IPS-18c (cell line): ENCODE data around the gene TMEM50B.

Experiments
- H3K4me3 ChIP-seq: 2 replicates; pipeline ENCODE4 v1.7.0; 2013; ENCODE audit warnings: low read depth, mild to moderate bottlenecking, low read length, moderate library complexity; ENCODE audit not compliant: insufficient read depth
- H3K9me3 ChIP-seq: one replicate; pipeline ENCODE4 v1.6.1; 2013; ENCODE audit warnings: mild to moderate bottlenecking, low read length, moderate library complexity; ENCODE audit not compliant: control insufficient read depth, insufficient read depth

Gene TMEM50B

DNA sequence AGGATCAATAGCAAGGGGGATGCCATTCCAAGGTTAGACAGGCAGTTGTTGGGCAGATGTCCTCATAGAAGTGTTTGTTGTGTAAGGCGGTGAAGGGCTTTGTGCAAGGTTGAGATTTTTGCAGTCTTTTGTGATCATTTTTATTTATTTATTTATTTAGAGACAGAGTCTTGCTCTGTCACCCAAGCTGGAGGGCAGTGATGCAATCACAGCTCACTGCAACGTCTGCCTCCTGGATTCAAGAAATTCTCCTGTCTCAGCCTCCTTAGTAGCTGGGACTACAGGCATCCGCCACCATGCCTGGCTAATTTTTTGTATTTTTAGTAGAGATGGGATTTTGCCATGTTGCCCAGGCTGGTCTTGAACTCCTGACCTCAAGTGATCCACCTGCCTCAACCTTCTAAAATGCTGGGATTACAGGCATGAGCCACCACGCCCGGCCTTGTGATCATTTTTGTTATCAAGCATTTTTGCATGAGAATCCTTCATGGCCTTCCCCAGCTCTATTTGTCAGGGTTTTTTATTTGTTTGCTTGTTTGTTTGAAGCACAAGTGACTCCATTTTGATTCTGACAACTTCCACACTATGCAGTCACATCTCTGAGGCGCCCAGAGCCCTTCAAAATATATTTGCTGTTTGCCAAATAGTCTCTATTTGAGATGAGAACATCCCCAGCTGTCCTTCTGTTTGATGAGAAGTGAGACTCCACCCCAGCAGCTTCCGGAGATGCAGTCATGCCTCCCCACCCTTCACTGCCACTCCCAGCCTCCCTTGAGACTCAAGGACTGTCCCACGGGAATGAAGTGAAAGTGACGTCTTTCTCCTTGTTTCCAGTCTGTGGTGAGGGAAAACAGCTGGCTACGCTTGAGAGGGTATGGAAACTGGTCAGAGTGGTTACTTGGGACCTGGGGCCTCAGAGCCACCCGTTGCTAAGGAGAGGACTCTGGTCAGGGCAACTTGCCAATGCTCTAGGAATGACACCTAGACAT, 38.0 kb downstream of the TMEM50B start:
- Histone ChIP-seq H3K9me3 (no peaks in the 10 kb centered on the region), H3K4me3 (no peak overlapping the region)

DNA sequence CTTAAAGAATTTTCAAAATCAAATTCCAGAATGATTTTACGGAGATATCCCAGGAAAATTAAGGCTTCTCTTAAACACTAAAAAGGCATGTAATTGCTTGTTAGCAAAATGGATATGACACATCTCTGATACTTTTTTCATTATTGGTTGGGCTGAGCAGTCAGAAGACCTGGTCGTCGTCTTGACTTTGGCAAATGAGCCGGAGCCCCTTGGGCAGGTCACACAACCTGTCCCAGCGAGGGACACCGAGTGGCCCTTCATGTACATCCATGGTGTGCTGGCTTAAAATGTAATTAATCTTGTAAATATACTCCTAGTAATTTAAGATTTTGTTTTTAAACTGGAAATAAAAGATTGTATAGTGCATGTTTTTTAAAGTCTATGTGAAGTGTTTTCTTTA, 42.6 kb downstream of the TMEM50B start:
- Histone ChIP-seq H3K9me3 (no peaks in the 10 kb centered on the region), H3K4me3 (no peak overlapping the region)

DNA sequence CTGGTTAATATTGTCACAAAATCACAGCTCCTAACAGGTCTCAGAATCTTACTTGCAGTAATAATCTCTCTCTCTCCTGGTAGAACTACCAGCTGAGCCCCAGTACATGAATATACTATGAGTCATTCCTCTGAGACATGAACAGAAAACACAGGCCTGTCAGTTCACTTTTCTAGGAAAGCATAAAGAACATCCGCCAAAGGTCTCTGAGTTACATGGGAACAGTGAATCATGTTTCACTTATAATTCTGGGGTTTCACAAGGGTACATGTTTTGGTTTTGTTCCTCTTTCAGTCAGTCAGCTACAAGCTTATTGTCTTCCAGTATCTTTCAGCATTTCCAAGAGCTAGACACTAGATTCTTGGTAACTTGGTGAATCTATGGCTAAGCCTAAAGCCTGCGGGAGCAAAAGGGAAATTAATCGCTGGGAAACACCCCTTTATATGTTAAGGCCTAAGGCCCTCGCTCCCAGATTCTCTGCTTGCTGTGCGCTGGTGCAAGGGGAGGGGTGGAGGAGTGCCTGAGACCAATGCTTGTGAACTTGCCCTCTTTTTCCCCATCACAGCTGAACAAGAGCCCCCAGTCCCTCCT, 44.9 kb downstream of the TMEM50B start:
- Histone ChIP-seq H3K9me3 (no peaks in the 10 kb centered on the region), H3K4me3 (no peak overlapping the region)

DNA sequence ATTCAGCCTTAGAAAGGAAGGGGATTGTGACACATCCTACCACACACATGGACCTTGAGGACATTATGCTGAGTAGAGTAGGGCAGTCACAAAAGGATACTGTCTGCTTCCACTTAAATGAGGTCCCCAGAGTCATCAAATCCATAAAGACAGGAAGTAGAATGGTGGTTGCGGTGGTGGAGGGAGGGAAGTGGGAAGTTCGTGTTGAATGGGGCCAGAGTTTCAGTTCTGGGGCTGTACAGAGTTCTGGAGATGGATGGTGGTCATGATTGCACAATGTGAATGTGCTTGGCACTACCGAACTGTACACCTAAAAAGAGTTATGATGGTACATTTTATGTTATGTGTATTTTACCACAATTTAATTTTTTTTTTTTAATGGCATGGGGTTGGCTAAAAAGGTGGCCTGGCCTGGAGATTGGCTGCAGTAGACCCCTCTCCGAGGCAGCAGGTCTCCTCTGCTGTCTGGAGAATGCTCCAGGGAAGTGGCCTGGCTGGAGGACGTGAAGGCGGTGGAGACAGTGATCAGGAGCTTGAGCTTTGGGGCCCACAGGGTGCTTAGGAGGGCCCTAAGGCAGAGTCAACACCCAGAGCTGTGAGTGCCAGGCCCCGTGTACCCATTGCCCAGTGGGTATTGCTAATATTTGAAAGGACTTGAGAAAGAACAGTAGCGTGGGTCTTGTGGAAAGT, 46.2 kb downstream of the TMEM50B start:
- Histone ChIP-seq H3K9me3 (no peaks in the 10 kb centered on the region), H3K4me3 (no peak overlapping the region)

DNA sequence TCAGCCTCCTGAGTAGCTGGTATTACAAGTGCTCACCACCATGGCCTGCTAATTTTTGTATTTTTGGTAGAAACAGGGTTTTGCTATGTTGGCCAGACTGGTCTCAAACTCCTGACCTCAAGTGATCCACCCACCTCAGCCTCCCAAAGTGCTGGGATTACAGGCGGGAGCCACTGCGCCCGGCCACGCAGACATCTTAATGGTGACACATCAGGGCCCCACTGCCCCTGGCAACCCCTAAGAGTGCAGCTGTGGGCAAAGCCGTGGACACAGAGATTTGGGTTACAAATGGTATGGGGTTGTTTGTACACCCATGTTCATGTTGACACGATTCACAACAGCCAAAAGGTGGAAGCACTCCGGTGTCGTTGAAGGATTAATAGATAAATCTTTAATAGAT, 46.8 kb downstream of the TMEM50B start:
- Histone ChIP-seq H3K4me3 (no peak overlapping the region), H3K9me3 (no peaks in the 10 kb centered on the region)

DNA sequence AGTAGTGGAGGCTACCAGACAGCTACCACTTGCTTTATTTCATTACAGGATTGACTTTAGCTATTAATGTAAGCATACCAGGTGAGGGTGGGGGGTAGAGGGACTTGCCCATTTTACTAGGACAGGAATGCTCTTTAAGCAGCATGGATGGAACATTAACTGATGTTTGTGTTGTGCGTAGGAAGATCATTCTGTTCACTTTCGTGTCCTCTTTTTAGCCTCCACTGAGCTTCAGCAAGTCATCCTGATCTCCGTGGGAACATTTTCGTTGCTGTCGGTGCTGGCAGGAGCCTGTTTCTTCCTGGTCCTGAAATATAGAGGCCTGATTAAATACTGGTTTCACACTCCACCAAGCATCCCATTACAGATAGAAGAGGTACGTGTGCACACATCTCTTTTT, 47.3 kb downstream of the TMEM50B start:
- Histone ChIP-seq H3K4me3 (no peak overlapping the region), H3K9me3 (no peaks in the 10 kb centered on the region)

DNA sequence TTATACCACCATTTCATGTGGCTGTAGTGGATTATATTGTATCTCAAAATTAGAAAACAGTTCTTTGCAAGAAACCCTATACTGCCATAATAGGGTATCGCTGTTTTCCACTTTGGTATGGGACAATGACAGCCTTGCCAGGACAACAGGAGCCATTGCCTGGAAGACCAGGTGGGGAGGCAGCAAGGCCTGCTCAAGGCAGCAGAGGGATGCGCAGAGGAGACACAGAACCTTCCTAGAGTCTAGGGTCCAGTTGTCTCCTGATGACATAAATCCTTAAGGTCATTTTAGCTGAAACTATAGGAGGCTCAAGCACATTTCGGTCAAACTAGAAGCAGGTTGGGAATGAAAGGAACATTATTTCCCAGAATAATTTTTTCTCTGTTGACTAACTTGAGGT, 48.9 kb downstream of the TMEM50B start:
- H3K9me3 ChIP-seq = no peaks in the 10 kb centered on the region
- H3K4me3 ChIP-seq = no peak overlapping the region

DNA sequence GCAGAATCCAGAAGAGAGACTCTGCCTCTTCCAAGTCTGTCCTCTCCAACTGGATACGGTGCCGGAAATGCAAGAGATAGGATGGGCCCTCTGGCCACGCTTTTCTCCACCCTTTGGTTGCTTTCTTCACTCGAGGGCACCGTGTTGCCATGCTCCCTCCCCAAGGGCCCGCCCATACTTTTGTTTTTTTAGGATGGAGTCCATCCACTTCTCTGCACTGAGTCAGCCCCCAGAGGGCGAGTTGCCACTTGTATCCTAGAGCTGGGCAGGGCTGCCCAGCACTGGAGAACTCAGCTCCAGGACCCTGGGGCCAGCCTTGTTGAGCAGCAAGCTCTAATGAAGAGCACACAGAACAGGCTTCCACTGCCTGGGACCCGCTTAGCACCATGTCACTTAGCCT, 51.1 kb downstream of the TMEM50B start:
- H3K4me3 ChIP-seq = no peak overlapping the region
- H3K9me3 ChIP-seq = no peaks in the 10 kb centered on the region

DNA sequence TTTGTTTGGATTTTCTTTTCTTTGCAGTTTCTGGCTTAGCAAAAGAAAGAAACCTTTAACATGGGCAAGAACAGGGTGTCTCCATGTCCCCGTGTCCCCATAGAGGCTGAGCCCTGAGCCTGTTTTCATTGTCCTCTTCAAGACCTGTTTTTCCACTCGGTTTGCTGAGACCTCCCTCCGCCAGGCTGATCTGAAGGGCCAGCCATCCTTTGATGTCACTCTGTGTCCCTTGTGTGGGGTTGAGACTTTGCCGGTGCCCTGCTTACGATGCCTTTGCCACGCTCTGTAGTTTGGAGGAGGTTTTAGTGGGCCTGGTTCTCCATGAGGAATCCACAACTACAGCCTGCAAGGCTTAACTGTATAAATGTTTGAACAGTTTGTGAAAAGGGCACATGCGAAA, 52.7 kb downstream of the TMEM50B start:
- Histone ChIP-seq H3K9me3 (no peaks in the 10 kb centered on the region), H3K4me3 (no peak overlapping the region)

DNA sequence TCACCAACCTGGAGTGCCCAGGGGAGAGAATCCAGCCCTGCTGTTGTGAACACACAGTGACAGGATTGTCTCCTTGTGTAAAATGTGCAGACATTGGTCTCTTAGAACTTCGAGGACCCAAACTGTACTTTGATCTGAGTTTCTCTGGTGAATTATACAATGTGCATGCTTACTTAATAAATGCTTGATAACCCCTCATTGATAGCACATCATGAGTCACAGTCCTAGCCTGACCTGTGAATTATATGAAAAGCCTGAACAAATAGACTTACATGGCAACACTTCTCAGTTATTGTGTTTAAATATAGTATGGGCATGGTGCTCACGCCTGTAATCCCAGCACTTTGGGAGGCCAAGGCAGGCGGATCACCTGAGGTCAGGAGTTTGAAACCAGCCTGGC, 53.9 kb downstream of the TMEM50B start:
- Histone ChIP-seq H3K4me3 (no peak overlapping the region), H3K9me3 (no peaks in the 10 kb centered on the region)

DNA sequence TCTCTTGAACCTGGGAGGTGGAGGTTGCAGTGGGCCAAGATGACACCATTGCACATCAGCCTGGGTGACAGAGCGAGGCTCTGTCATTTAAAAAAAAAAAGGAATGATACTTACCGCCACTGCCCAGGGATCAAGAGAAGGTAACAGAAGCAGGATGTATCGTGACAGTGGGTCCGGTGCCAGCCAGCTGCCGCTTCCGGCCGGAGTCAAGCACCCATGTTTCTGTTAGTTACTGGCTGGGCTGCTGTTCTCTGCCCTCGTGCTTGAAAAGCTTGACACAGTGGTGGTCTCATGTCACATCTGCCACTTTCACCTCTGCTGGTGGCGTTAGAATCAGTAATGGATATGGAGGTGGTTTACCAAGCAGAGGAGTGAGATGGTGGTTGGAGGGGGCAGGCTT, 55.6 kb downstream of the TMEM50B start:
- no peak overlapping the region for H3K4me3 ChIP-seq
- no peaks in the 10 kb centered on the region for H3K9me3 ChIP-seq

DNA sequence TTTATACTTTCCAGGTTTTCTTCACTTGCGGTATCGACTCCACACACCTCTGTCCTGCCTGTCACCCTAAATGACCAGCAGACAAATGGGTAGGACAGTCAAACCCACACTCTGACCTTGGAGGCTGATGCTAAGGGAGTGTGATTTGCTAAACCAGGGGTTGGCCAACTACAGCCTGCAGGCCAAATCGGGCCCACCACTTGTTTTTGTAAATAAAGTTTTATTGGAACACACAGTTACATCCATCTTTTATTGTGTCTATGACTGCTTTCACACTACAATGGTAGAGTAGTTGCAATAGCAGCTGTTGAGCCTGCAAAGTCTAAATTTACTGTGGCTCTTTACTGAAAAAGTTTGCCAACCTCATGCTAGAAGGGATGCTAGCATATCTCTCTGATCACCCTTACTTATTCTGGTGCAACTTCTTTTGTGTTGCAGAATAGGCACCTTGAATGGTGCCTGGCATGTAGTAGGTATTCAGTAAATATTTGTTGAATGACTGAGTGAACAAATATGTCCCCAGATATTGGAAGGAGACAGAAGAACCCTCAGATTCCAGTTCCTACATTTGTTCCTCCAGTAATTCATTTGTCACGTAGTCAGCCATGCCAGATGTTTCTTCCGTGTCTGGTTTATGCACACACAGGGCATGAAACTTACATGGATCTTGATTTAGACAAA, 57.9 kb downstream of the TMEM50B start:
- Histone ChIP-seq H3K4me3 (no peak overlapping the region), H3K9me3 (no peaks in the 10 kb centered on the region)

DNA sequence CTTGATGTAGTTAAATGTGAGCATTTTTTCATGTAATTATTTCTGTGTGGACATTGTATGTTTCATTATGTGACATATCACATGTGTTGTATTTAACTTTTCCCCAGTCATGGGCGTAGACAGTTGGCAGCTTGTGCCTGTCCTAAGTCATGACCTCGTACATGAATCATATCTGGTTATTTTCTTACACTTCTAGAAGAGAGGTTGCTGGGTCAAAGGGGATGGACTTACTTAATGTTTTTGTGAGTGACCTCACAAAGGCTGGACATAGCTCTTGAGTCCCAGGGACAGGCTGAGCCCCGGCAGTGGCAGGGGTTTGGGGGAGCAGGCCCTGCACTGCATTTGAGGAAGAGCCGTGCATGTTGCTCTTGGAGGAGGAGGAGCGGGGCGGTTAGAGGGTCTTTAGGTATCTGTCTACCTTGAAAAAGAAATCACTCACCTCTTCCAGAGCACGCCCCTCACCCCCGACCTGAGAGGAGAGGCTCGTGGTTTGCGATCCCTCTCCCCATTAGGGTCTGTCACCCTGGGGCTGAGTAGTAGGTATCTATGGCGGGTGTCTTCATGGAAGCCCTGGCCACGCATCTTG, 60.1 kb downstream of the TMEM50B start:
- H3K9me3 ChIP-seq = no peaks in the 10 kb centered on the region
- no peak overlapping the region for H3K4me3 ChIP-seq

DNA sequence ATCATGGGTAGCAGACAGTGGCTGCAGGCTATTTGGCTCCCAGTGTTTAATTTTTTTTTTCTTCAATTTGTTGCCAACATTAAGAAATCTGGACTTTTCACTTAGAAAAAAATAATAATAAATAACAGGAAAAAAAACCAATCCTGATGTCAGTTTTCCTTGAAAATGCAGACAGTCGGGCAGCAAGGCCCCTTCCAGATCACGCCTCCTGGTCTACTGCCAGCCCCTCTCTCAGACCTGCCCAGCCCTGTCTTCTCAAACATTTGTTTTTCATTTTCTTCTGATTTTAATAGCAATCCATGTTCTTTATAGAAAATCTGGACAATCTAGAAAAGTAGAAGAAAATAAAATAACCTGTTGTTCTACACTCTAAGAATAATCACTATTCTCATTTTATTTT, 61.1 kb downstream of the TMEM50B start:
- no peaks in the 10 kb centered on the region for H3K9me3 ChIP-seq
- H3K4me3 ChIP-seq = no peak overlapping the region

DNA sequence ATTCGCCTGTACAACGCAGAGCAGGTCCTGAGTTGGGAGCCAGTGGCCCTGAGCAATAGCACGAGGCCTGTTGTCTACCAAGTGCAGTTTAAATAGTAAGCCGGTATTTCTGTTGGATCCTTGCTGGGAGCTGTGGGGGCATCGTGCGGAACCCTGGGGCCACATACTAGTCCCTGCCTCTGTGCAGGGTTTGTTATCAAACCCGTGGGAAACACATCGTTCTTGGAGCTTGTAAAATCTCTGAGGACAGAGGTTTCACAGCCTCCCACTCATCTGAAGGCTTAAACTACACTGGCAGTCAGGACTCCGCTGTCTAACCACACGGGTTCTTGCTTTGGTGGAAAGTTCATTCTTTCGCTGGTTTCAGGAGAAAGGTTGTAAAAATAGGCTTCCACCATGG, 64.8 kb downstream of the TMEM50B start:
- no peak overlapping the region for H3K4me3 ChIP-seq
- H3K9me3 ChIP-seq = peaks cover 2% of the 10 kb centered on the region

DNA sequence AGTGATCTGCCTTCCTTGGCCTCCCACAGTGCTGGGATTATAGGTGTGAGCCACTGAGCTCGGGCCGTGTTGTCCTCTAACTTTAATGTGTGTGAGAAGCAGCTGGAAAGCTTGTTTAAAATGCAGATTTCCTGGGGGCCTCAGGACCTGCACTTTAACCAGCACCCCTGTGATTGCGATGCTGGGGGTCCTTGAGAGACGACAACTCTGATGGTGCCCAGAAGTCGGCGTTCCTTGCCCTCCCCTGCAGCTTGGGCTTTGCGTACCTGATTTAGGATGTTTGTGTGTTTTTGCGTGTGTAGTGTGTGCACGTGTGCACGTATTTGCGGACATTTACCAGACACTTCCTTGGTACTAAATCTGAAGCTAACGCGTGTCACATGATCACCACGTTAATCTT, 65.7 kb downstream of the TMEM50B start:
- Histone ChIP-seq H3K4me3 (no peak overlapping the region), H3K9me3 (peaks cover 2% of the 10 kb centered on the region)

DNA sequence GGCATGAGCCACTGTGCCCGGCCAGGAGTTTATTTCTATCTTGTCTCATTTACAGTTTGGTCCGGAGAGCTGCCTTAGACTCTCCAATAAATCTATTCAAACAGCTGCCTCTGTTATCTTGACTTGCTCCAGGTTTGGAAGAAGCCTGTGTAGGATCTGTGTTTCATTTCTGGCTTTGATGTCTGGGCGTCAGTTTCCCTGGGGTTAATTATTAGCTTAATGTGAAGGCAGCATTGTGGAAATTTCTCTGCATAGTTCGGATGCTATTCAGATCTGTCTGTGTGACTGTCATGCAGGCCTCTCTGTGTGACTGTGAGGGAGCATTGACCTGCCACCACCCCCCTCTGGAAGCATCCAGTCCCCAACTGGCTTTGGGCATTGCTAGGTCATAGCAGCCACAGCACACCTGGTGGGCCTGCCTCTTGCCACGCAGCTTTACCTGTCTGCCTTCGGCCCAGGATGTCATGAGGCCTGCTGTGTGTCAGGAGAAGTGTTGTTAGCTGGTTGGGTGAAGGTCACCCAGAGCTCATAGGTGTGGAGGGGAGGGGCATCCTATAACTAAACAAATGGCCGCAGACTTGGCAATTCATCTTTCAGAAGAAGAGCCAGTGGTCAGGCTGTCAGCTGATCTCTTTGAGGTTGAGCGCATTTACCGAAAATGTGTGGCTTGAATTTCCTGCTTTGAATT, 66.8 kb downstream of the TMEM50B start:
- peaks cover 2% of the 10 kb centered on the region for H3K9me3 ChIP-seq
- no peak overlapping the region for H3K4me3 ChIP-seq
